GM23338 (cell line): ENCODE data around the gene COL1A1.

ENCODE experiments used
- CTCF ChIP-seq, 2 experiments: fragments of 200-600 bp in 1 of 2; sonication (generic) in 1 of 2; conservative IDR thresholded peaks; 2 replicates each; pipeline versions ENCODE4 v1.5.1 to v1.6.1; 2016 to 2017; ENCODE audit warnings: antibody characterized with exemption in 2 of 2, low read depth in 2 of 2, mild to moderate bottlenecking in 2 of 2, moderate library complexity in 1 of 2
- EZH2 ChIP-seq: fragments of 200-600 bp; sonication (generic); IDR thresholded peaks from one replicate; pipeline ENCODE4 v1.8.0; 2017; ENCODE audit warnings: antibody characterized with exemption, mild to moderate bottlenecking, low read depth; ENCODE audit not compliant: unreplicated experiment
- EZH2phosphoT487 ChIP-seq: fragments of 200-600 bp; sonication (generic); IDR thresholded peaks from one replicate; pipeline ENCODE4 v1.8.1; 2018; ENCODE audit warnings: antibody characterized with exemption; ENCODE audit not compliant: unreplicated experiment
- JUNB ChIP-seq: IDR thresholded peaks from one replicate; pipeline ENCODE4 v1.6.1; 2016; ENCODE audit warnings: antibody characterized with exemption; ENCODE audit not compliant: unreplicated experiment
- POLR2AphosphoS5 ChIP-seq: IDR thresholded peaks from 2 replicates; pipeline ENCODE4 v1.6.1; 2016; ENCODE audit warnings: antibody characterized with exemption, low read depth

DNA sequence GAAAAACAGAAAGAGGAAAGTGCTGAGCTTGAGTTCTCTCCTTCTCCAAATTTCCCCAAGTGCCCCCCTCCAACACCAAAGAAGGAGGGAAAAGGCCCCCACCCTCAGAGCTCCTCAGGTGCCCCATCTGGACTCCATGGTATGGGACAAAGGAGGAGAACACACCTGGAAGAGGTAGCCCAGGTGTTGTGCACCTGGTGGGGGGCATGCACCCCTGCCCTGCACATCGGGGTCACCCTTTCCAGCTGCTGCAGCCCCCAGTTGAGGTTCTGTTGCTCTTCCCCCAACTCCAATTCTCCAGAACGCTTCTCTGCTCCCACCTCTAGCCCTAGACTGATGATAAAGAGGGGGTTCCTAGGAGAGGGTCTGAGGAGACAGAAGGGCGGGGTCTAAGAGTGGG is 3.0 kb upstream of the COL1A1 start:
- TF ChIP-seq CTCF (conservative IDR thresholded peaks at IDR 0.05; ENCODE audit: low read depth in 2 of 2) (no peak), POLR2AphosphoS5 (no peak), EZH2 (no peak), EZH2phosphoT487 (no peak), JUNB (no peak)
